Brain microvascular endothelial cell (primary cell): ENCODE data around the gene MFNG.

Experiments used
- DNase-seq: peaks from one replicate; pipeline ENCODE4 v3.0.0-alpha.2; 2020
- H3K27ac ChIP-seq: fragments of 250-450 bp; sonication (Bioruptor Pico); 2 replicates; pipeline ENCODE4 v1.5.1; 2020; ENCODE audit warnings: mild to moderate bottlenecking, moderate library complexity
- H3K27me3 ChIP-seq: fragments of 250-450 bp; sonication (Bioruptor Pico); replicated peaks from 2 replicates; pipeline ENCODE4 v1.5.1; 2020; ENCODE audit warnings: mild to moderate bottlenecking
- H3K36me3 ChIP-seq: fragments of 250-450 bp; sonication (Bioruptor Pico); replicated peaks from 2 replicates; pipeline ENCODE4 v1.5.1; 2020; ENCODE audit warnings: mild to moderate bottlenecking
- H3K4me3 ChIP-seq: 2 replicates; pipeline ENCODE4 v1.5.1; 2011; ENCODE audit warnings: low read depth, mild to moderate bottlenecking, control low read depth, low read length, moderate library complexity
- CTCF ChIP-seq: IDR thresholded peaks from 2 replicates; pipeline ENCODE4 v1.5.1; 2011; ENCODE audit warnings: low read depth, mild to moderate bottlenecking, moderate library complexity, low read length, control low read depth, inconsistent platforms; ENCODE audit errors: missing control alignments
- in situ Hi-C: cut with HindIII; loops from 2 replicates; pipeline ENCODE4 v1.10.0; 2017; ENCODE audit warnings: low sequenced_read_pairs, low pct_ligation_motif_present

Gene MFNG

GRCh38 chr22:37432708-37433054 lies 53.5 kb downstream of the MFNG start:
- in situ Hi-C loops: no loop called here
- H3K27ac ChIP-seq: peak overlapping the region; percentile 53
- H3K27me3 ChIP-seq: no peaks in the 10 kb centered on the region
- no peaks in the 10 kb centered on the region for H3K36me3 ChIP-seq
- TF ChIP-seq CTCF: no peak
- no peak for DNase-seq
- no peak overlapping the region for H3K4me3 ChIP-seq

GRCh38 chr22:37431801-37432707 lies 54.1 kb downstream of the MFNG start:
- no peak for TF ChIP-seq CTCF
- in situ Hi-C loops: no loop called here
- Histone ChIP-seq H3K27me3 (no peaks in the 10 kb centered on the region), H3K27ac (peak overlapping the region; percentile 54), H3K36me3 (no peaks in the 10 kb centered on the region), H3K4me3 (no peak overlapping the region)
- DNase-seq: peak; percentile 97

- Histone ChIP-seq H3K4me3 (no peak overlapping the region), H3K27ac (peak overlapping the region; percentile 54), H3K36me3 (no peaks in the 10 kb centered on the region), H3K27me3 (no peaks in the 10 kb centered on the region)
- in situ Hi-C loops: no loop called here
- DNase-seq: no peak
- no peak for TF ChIP-seq CTCF
Observed at GRCh38 chr22:37431366-37431765, 54.8 kb downstream of the MFNG start.

GRCh38 chr22:37430941-37431340 lies 55.2 kb downstream of the MFNG start:
- no peak for TF ChIP-seq CTCF
- peaks cover 4% of the 10 kb centered on the region for H3K27me3 ChIP-seq
- DNase-seq: no peak
- in situ Hi-C loops: no loop called here
- no peak overlapping the region for H3K27ac ChIP-seq
- no peaks in the 10 kb centered on the region for H3K36me3 ChIP-seq
- H3K4me3 ChIP-seq: no peak overlapping the region

GRCh38 chr22:37428649-37429586 lies 57.3 kb downstream of the MFNG start:
- no peak for DNase-seq

More at GRCh38 chr22:37428649-37429586, 57.3 kb downstream of the MFNG start:
- TF ChIP-seq CTCF: peak; percentile 89
- in situ Hi-C loops: no loop called here
- H3K36me3 ChIP-seq: no peaks in the 10 kb centered on the region
- H3K27me3 ChIP-seq: peaks cover 4% of the 10 kb centered on the region
- no peak overlapping the region for H3K4me3 ChIP-seq
- H3K27ac ChIP-seq: no peak overlapping the region
